SK-N-SH treated with all-trans-retinoic acid at 6 μM for 48 hours (cell line): Measurements from ENCODE around the gene TUBB1.

Experiments
- CREB5 ChIP-seq: fragments of 250-450 bp; sonication (Bioruptor Pico); IDR thresholded peaks from 2 replicates; pipeline ENCODE4 v1.5.1; 2020; ENCODE audit warnings: low read depth, mild to moderate bottlenecking, moderate library complexity
- GLIS3 ChIP-seq: fragments of 250-450 bp; sonication (Bioruptor Pico); IDR thresholded peaks from 2 replicates; pipeline ENCODE4 v1.5.0; 2020; ENCODE audit warnings: mild to moderate bottlenecking, moderate library complexity
- ISL1 ChIP-seq: fragments of 250-450 bp; sonication (Bioruptor Pico); IDR thresholded peaks from 2 replicates; pipeline ENCODE4 v2.1.2; 2022; ENCODE audit warnings: mild to moderate bottlenecking, moderate library complexity
- ZFP3 ChIP-seq: fragments of 250-450 bp; sonication (Bioruptor Pico); IDR thresholded peaks from 2 replicates; pipeline ENCODE4 v1.5.0; 2020; ENCODE audit warnings: mild to moderate bottlenecking, moderate library complexity
- ZNF70 ChIP-seq: fragments of 450-650 bp; formaldehyde crosslinking; IDR thresholded peaks from 2 replicates; pipeline ENCODE4 v1.5.0; 2020; ENCODE audit warnings: mild to moderate bottlenecking, moderate library complexity
- TF ChIP-seq, protein P1 (sequence below): fragments of 250-450 bp; sonication (Bioruptor Pico); IDR thresholded peaks from 2 replicates; pipeline ENCODE4 v1.8.0; 2020; ENCODE audit warnings: mild to moderate bottlenecking, moderate library complexity, borderline replicate concordance
- TF ChIP-seq, protein P2 (sequence below): fragments of 250-450 bp; sonication (Bioruptor Pico); IDR thresholded peaks from 2 replicates; pipeline ENCODE4 v1.5.0; 2020; ENCODE audit warnings: mild to moderate bottlenecking, moderate library complexity
- TF ChIP-seq, protein P3 (sequence below): fragments of 250-450 bp; sonication (Bioruptor Pico); IDR thresholded peaks from 2 replicates; pipeline ENCODE4 v1.8.0; 2021; ENCODE audit warnings: low read depth, mild to moderate bottlenecking, moderate library complexity, borderline replicate concordance
- TF ChIP-seq, protein P4 (sequence below): fragments of 250-450 bp; sonication (Bioruptor Pico); IDR thresholded peaks from 2 replicates; pipeline ENCODE4 v1.5.1; 2021; ENCODE audit warnings: mild to moderate bottlenecking, moderate library complexity

GRCh38 chr20:59064214-59064722 is 45.0 kb downstream of the TUBB1 start:
- TF ChIP-seq, protein P1, sequence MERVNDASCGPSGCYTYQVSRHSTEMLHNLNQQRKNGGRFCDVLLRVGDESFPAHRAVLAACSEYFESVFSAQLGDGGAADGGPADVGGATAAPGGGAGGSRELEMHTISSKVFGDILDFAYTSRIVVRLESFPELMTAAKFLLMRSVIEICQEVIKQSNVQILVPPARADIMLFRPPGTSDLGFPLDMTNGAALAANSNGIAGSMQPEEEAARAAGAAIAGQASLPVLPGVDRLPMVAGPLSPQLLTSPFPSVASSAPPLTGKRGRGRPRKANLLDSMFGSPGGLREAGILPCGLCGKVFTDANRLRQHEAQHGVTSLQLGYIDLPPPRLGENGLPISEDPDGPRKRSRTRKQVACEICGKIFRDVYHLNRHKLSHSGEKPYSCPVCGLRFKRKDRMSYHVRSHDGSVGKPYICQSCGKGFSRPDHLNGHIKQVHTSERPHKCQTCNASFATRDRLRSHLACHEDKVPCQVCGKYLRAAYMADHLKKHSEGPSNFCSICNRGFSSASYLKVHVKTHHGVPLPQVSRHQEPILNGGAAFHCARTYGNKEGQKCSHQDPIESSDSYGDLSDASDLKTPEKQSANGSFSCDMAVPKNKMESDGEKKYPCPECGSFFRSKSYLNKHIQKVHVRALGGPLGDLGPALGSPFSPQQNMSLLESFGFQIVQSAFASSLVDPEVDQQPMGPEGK (CRISPR knock-in tag) = no peak
- TF ChIP-seq GLIS3 (CRISPR knock-in tag) (no peak), ZNF70 (CRISPR knock-in tag) (no peak), ISL1 (CRISPR knock-in tag) (no peak), CREB5 (CRISPR knock-in tag) (no peak), ZFP3 (no peak)
- TF ChIP-seq, protein P2, sequence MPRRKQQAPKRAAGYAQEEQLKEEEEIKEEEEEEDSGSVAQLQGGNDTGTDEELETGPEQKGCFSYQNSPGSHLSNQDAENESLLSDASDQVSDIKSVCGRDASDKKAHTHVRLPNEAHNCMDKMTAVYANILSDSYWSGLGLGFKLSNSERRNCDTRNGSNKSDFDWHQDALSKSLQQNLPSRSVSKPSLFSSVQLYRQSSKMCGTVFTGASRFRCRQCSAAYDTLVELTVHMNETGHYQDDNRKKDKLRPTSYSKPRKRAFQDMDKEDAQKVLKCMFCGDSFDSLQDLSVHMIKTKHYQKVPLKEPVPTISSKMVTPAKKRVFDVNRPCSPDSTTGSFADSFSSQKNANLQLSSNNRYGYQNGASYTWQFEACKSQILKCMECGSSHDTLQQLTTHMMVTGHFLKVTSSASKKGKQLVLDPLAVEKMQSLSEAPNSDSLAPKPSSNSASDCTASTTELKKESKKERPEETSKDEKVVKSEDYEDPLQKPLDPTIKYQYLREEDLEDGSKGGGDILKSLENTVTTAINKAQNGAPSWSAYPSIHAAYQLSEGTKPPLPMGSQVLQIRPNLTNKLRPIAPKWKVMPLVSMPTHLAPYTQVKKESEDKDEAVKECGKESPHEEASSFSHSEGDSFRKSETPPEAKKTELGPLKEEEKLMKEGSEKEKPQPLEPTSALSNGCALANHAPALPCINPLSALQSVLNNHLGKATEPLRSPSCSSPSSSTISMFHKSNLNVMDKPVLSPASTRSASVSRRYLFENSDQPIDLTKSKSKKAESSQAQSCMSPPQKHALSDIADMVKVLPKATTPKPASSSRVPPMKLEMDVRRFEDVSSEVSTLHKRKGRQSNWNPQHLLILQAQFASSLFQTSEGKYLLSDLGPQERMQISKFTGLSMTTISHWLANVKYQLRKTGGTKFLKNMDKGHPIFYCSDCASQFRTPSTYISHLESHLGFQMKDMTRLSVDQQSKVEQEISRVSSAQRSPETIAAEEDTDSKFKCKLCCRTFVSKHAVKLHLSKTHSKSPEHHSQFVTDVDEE (CRISPR knock-in tag) = no peak
- TF ChIP-seq, protein P3, sequence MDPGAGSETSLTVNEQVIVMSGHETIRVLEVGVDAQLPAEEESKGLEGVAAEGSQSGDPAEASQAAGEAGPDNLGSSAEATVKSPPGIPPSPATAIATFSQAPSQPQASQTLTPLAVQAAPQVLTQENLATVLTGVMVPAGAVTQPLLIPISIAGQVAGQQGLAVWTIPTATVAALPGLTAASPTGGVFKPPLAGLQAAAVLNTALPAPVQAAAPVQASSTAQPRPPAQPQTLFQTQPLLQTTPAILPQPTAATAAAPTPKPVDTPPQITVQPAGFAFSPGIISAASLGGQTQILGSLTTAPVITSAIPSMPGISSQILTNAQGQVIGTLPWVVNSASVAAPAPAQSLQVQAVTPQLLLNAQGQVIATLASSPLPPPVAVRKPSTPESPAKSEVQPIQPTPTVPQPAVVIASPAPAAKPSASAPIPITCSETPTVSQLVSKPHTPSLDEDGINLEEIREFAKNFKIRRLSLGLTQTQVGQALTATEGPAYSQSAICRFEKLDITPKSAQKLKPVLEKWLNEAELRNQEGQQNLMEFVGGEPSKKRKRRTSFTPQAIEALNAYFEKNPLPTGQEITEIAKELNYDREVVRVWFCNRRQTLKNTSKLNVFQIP = no peak
- TF ChIP-seq, protein P4, sequence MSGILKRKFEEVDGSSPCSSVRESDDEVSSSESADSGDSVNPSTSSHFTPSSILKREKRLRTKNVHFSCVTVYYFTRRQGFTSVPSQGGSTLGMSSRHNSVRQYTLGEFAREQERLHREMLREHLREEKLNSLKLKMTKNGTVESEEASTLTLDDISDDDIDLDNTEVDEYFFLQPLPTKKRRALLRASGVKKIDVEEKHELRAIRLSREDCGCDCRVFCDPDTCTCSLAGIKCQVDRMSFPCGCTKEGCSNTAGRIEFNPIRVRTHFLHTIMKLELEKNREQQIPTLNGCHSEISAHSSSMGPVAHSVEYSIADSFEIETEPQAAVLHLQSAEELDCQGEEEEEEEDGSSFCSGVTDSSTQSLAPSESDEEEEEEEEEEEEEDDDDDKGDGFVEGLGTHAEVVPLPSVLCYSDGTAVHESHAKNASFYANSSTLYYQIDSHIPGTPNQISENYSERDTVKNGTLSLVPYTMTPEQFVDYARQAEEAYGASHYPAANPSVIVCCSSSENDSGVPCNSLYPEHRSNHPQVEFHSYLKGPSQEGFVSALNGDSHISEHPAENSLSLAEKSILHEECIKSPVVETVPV (CRISPR knock-in tag) = no peak
